Activated CD4-positive, alpha-beta memory T cell treated with anti-CD3 and anti-CD28 coated beads, Interleukin-2, amount 10 ng/mL, durations not matched to agents 7 days and 5 days (primary cell): ENCODE results near the gene OR8D1. TPM values are rescaled to one million over a fixed set of nuclear protein-coding genes. Genes with fewer than 3 reads are reported as not detected.
"Not testable (repeated sequence)": the region's sequence is repeated elsewhere in the genome, so short reads cannot be mapped to it uniquely, and the experiment has no call there.

ENCODE experiments used
- CTCF ChIA-PET: fragments of 350-600 bp; sonication (Branson Sonifier 250); formaldehyde crosslinking; loops from one replicate; lab custom pipeline; 2021; ENCODE audit warnings: antibody characterized with exemption, inconsistent platforms; lab: Charles Lee
- POLR2A ChIA-PET: fragments of 350-600 bp; sonication (Branson Sonifier 250); formaldehyde crosslinking; loops from one replicate; lab custom pipeline; 2021; ENCODE audit warnings: antibody characterized with exemption; lab: Charles Lee
- DNase-seq: peaks from one replicate; pipeline ENCODE4 v3.0.0-alpha.2; 2020
- H3K27ac Mint-ChIP-seq: one replicate; pipeline ENCODE4 v1.8.0; 2021; ENCODE audit warnings: mild to moderate bottlenecking, mixed read lengths
- H3K27me3 Mint-ChIP-seq: one replicate; pipeline ENCODE4 v1.8.0; 2021; ENCODE audit warnings: mixed read lengths
- H3K36me3 Mint-ChIP-seq: one replicate; pipeline ENCODE4 v1.8.0; 2021; ENCODE audit warnings: low read depth, mixed read lengths
- H3K4me1 Mint-ChIP-seq: one replicate; pipeline ENCODE4 v1.8.0; 2021; ENCODE audit warnings: mixed read lengths
- H3K4me3 Mint-ChIP-seq: one replicate; pipeline ENCODE4 v1.8.0; 2021; ENCODE audit warnings: mild to moderate bottlenecking, mixed read lengths
- H3K9me3 Mint-ChIP-seq: one replicate; pipeline ENCODE4 v1.8.0; 2021; ENCODE audit warnings: mixed read lengths
- total RNA-seq, 2 experiments: library from RNA; stranded (reverse); gene quantifications; one replicate each; pipeline ENCODE4 v1.2.3, GENCODE V29; 2021

Gene OR8D1
- total RNA-seq, 2 experiments from 2014 or later, result not detected

DNA sequence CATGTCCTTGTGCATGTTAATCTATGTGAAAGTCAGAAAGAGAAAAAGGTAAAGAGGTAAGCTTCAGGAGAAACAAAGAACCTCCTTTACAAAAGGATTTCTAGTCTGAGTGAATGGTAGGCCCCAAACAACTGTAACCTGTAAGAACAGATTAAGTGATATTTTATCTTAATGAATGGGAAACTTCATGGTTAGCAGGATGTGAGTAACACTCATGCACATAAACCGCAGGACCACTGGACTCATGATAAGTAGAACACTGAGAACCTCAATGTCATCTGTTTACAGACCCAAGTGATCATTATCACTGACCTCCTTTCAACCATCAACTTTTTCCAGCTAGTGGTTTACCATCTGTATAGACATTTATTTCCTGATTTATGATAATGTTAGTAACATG lies 37.7 kb downstream of the OR8D1 start:
- ChIA-PET POLR2A (no interaction called here), CTCF (no interaction called here)
- Mint-ChIP-seq H3K4me1 (peaks cover 9% of the 10 kb centered on the region), H3K4me3 (no peak overlapping the region), H3K36me3 (no peaks in the 10 kb centered on the region), H3K27ac (no peak overlapping the region), H3K27me3 (no peaks in the 10 kb centered on the region), H3K9me3 (no peaks in the 10 kb centered on the region)
- DNase-seq, result no peak

DNA sequence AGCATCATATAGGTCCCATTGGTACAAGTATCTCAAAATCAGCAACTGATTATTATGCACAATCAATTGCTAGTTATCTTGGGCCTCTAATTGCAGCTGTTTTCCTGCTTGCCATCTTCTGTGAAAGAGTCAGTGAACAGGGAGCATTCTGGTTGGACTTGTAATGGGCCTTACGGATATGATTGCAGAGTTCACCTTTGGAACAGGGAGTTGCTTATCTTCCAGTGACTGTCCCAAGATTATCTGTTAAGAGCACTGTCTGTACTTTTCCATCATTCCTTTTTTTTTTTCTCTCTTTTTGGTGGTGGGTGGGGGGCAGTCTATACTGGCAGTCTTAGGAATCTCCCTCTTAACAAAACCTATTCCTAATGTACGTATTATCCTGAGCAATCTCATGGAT lies 39.7 kb downstream of the OR8D1 start:
- no peaks in the 10 kb centered on the region for H3K9me3 Mint-ChIP-seq
- POLR2A ChIA-PET, result no interaction called here
- CTCF ChIA-PET, result no interaction called here

DNA sequence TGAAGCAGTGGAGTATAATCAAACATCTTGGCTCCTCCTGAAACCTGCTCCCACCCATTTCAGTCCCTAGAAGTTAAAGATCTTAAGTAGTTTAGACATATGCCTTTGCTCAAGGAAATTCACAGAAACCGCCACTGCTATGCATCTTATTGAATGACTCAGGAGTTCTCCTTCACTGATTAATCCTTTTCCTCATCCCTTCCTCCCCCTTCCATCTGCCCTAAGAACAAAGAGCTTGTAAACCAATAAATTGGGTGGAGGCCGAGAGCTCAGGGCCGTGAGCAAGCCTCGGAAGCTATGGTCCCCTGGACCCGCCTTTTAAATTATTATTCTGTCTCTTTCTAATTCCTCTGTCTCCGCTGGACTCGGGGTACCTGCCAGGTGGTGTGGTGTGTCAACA lies 42.9 kb downstream of the OR8D1 start:
- H3K9me3 Mint-ChIP-seq, POLR2A ChIA-PET, CTCF ChIA-PET, H3K27me3 Mint-ChIP-seq, DNase-seq, H3K4me3 Mint-ChIP-seq, H3K27ac Mint-ChIP-seq, H3K36me3 Mint-ChIP-seq, H3K4me1 Mint-ChIP-seq: not testable (repeated sequence)

More for the DNA sequence above, 39.7 kb downstream of the OR8D1 start:
- H3K27me3 Mint-ChIP-seq, result no peaks in the 10 kb centered on the region
- DNase-seq, result no peak
- no peaks in the 10 kb centered on the region for H3K36me3 Mint-ChIP-seq
- no peak overlapping the region for H3K27ac Mint-ChIP-seq
- H3K4me3 Mint-ChIP-seq, result no peak overlapping the region
- peaks cover 9% of the 10 kb centered on the region for H3K4me1 Mint-ChIP-seq

DNA sequence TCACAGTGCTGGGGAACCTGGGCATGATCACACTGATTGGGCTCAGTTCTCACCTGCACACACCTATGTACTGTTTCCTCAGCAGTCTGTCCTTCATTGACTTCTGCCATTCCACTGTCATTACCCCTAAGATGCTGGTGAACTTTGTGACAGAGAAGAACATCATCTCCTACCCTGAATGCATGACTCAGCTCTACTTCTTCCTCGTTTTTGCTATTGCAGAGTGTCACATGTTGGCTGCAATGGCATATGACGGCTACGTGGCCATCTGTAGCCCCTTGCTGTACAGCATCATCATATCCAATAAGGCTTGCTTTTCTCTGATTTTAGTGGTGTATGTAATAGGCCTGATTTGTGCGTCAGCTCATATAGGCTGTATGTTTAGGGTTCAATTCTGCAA lies 48.7 kb downstream of the OR8D1 start:
- DNase-seq, H3K27me3 Mint-ChIP-seq, H3K27ac Mint-ChIP-seq, H3K4me1 Mint-ChIP-seq, H3K36me3 Mint-ChIP-seq, H3K4me3 Mint-ChIP-seq, H3K9me3 Mint-ChIP-seq, CTCF ChIA-PET, POLR2A ChIA-PET: not testable (repeated sequence)

DNA sequence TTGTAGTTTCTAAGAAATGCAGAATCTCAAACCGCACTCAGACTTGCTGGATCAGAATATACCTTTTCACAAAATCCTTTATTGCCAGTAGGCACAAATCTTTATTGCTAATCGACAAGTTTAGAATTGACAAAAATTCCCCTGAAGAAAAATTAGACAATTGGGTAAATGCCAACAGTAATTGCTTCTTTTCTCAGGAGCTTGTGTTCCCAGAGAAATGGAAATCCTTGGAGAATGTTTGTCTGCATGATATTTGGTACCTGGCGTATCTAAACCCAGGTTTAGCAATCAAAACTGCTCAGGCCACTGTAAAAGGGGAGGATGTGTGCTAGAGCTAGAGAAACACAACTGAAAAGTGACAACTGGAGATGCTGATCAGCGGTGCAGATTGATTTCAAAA lies 57.7 kb downstream of the OR8D1 start, which contains the start of gene OR8G5:
Gene OR8G5, plus strand, starts transcription at position 301 of the 400 bp plus-strand sequence. CDS start 8,556 bp downstream, outside the sequence.
- no peak within 1 kb of the TSS for H3K4me3 Mint-ChIP-seq
- no peaks in the 10 kb centered on the region for H3K36me3 Mint-ChIP-seq
- no peaks in the 10 kb centered on the region for H3K4me1 Mint-ChIP-seq
- H3K27me3 Mint-ChIP-seq, result no peaks in the 10 kb centered on the region
- no peak within 1 kb of the TSS for H3K27ac Mint-ChIP-seq
- no peaks in the 10 kb centered on the region for H3K9me3 Mint-ChIP-seq
- ChIA-PET POLR2A (no interaction called here), CTCF (no interaction called here)
- no peak for DNase-seq

Other genes with a start within 250 kb of the OR8D1 start
- 1 to 10 TPM; 6.8 to 7.0 TPM for gene VWA5A, start 198.5 kb downstream of the OR8D1 start, total RNA-seq
- not detected for gene OR10D3, start 130.6 kb downstream of the OR8D1 start, total RNA-seq
- gene OR8G1, start 72.9 kb downstream of the OR8D1 start, total RNA-seq, result not detected
- gene OR8G5, start 57.6 kb downstream of the OR8D1 start, total RNA-seq, result not detected
- gene OR8D2, start 6.2 kb upstream of the OR8D1 start, total RNA-seq, result not detected
- not detected for gene OR8B2, start 70.5 kb upstream of the OR8D1 start, total RNA-seq
- not detected for gene OR8B3, start 85.1 kb upstream of the OR8D1 start, total RNA-seq
- gene OR8B4, start 110.9 kb upstream of the OR8D1 start, total RNA-seq, result not detected
- not detected for gene OR8B8, start 131.7 kb upstream of the OR8D1 start, total RNA-seq
- gene OR8B12, start 229.7 kb upstream of the OR8D1 start, total RNA-seq, result not detected